Activated T-helper 2 cell treated with anti-CD3 and anti-CD28 coated beads, Interferon-gamma antibody, Interleukin-2, Interleukin-4, amounts not matched to agents 10 μg/mL and 5 μg/mL and 100 μg/mL, durations not matched to agents 14 hours and 24 hours and 36 hours (primary cell): ENCODE data around the gene CACNA1I. TPM values are rescaled to one million over a fixed set of nuclear protein-coding genes. Genes with fewer than 3 reads are reported as not detected.

Experiments
- DNase-seq: peaks from one replicate; pipeline ENCODE4 v3.0.0; 2021; ENCODE audit warnings: low spot score
- H3K27ac Mint-ChIP-seq: one replicate; pipeline ENCODE4 v1.8.0; 2021; ENCODE audit warnings: mixed read lengths
- H3K27me3 Mint-ChIP-seq: one replicate; pipeline ENCODE4 v1.8.0; 2021; ENCODE audit warnings: low read depth, mixed read lengths
- H3K36me3 Mint-ChIP-seq: one replicate; pipeline ENCODE4 v1.8.0; 2021; ENCODE audit warnings: low read depth, mixed read lengths
- H3K4me1 Mint-ChIP-seq: one replicate; pipeline ENCODE4 v1.8.0; 2021; ENCODE audit warnings: low read depth, mixed read lengths
- H3K4me3 Mint-ChIP-seq: one replicate; pipeline ENCODE4 v1.8.0; 2021; ENCODE audit warnings: low read depth, mild to moderate bottlenecking, moderate library complexity, mixed read lengths
- H3K9me3 Mint-ChIP-seq: one replicate; pipeline ENCODE4 v1.8.0; 2021; ENCODE audit warnings: mixed read lengths
- intact Hi-C: fragments of 100-400 bp; cut with micrococcal nuclease; formaldehyde crosslinking; loops from one replicate; pipeline ENCODE4 v1.15.1; 2023
- total RNA-seq: library from RNA; stranded (reverse); gene quantifications from 2 replicates; pipeline ENCODE4 v1.2.3, GENCODE V29; 2022

CACNA1I gene
- total RNA-seq, 1 donor from 2014 or later: 0.09 TPM

DNA sequence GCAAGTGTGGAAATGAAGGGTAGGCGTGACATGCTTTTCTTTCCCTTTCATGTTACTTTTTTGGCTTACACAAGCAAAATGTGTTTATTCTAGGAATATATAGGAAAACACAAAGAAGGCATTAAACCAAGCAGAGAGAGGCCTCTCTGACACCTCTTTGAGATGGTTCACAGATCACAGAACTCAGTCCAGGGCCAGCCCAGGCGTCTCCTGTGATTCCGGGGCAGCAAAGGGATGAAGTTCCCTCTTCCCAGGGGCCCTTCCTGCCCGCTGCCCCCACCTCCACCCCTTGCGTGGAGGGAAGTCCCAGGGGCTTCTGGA, 78.0 kb downstream of the CACNA1I start:
- no peaks in the 10 kb centered on the region for H3K27me3 Mint-ChIP-seq
- no peak overlapping the region for H3K27ac Mint-ChIP-seq
- H3K36me3 Mint-ChIP-seq: no peaks in the 10 kb centered on the region
- no peaks in the 10 kb centered on the region for H3K9me3 Mint-ChIP-seq
- intact Hi-C loops: no loop called here
- no peaks in the 10 kb centered on the region for H3K4me1 Mint-ChIP-seq
- no peak for DNase-seq
- H3K4me3 Mint-ChIP-seq: no peak overlapping the region

DNA sequence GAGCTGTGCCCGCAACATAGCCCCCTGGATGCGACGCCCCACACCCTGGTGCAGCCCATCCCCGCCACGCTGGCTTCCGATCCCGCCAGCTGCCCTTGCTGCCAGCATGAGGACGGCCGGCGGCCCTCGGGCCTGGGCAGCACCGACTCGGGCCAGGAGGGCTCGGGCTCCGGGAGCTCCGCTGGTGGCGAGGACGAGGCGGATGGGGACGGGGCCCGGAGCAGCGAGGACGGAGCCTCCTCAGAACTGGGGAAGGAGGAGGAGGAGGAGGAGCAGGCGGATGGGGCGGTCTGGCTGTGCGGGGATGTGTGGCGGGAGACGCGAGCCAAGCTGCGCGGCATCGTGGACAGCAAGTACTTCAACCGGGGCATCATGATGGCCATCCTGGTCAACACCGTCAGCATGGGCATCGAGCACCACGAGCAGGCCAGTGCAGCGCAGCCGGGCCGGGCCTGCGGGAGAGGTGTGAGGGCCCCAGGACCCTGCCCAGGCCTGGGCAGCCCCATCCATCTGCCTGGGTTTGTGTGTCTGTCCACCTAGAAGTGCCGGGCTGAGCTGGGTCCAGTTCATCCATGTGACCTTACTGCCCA, 79.0 kb downstream of the CACNA1I start:
- Mint-ChIP-seq H3K27ac (no peak overlapping the region), H3K4me3 (no peak overlapping the region), H3K36me3 (no peaks in the 10 kb centered on the region), H3K27me3 (no peaks in the 10 kb centered on the region), H3K9me3 (no peaks in the 10 kb centered on the region), H3K4me1 (no peaks in the 10 kb centered on the region)
- intact Hi-C loops: no loop called here
- DNase-seq: no peak

DNA sequence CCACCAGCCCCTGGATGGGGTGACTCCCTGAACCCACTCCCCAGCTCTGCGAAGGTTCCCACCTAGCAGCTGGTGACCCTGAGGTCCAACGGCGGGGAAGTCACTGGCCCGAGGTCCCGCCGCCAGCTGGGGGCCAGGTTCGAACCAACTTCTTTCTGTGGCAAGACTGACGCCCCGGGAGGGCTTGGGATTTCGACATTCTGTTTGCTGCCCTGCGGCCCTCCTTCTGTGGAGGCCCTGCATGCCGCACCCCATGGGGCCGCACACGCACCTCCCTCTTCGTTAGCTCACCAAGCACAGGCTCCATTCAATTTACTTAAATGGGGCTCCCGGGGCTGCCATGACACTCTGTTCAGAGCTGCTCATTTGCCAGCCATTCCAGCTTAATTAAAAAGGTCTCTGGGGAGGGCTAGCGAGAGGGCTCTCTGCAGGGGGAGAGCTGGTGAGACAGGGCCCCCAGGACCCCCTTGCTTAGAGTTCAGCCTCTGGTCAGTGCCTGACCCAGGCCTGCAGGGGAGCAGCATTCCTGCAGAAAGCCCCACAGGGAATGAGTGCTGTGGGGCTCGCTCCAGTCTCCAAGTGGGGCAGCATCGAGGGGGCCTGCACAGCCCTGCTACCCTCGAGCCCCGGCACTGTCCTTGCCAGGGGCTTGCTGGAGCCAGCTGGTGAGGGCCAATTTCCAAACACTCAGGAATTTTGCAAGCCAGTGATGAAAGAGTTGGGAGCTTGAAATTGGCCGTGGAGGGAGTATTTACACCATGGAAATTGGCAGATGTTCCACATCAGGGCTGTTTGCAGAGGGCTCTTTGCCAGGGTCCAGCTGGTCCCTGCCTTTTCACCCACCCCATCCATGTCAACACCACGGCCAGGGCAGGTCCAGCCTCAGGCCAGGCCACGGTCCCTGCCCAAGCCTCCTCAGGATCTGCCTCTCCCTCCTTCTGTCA, 80.8 kb downstream of the CACNA1I start:
- Mint-ChIP-seq H3K9me3 (no peaks in the 10 kb centered on the region), H3K27ac (no peak overlapping the region), H3K4me3 (no peak overlapping the region), H3K27me3 (no peaks in the 10 kb centered on the region), H3K4me1 (no peaks in the 10 kb centered on the region), H3K36me3 (no peaks in the 10 kb centered on the region)
- intact Hi-C loops: no loop called here
- no peak for DNase-seq

DNA sequence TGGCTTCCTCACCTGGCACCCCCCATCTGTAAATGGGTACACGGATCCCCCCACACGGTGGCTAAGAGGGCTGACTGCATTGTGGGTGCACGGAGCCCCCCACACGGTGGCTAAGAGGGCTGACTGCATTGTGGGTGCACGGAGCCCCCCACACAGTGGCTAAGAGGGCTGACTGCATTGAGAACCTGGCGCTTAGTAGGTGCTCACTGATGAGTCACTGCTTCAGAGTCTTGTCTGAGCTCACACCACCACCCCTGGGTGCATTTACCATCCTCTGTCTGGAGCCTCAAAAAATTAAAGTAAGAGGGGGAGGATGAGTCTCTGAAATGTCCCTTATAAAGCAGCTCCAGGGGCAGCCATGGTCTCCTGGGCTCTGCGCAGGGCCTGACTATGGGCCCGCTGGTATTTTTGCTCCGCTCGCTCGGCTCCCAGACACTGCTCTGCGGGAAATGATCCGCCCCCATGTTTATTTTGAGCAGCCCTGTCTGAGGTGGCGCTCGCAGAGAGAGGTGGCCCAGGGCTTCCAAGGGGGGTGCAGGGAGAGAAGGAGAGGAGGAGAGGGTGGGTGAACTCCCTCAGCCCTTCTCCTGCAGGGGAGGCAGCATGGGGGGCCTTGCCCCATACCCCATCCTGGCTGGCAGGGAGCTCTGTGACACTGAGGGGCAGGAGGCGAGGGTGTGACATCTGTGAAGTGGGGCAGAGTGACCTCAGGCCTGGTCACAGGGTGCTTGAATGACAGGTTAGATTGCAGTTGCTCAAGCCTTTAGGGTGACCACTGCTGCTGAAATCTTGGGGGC, 82.6 kb downstream of the CACNA1I start:
- Mint-ChIP-seq H3K4me3 (no peak overlapping the region), H3K36me3 (no peaks in the 10 kb centered on the region), H3K4me1 (peaks cover 6% of the 10 kb centered on the region), H3K27ac (no peak overlapping the region), H3K9me3 (no peaks in the 10 kb centered on the region), H3K27me3 (no peaks in the 10 kb centered on the region)
- intact Hi-C loops: no loop called here
- no peak for DNase-seq

DNA sequence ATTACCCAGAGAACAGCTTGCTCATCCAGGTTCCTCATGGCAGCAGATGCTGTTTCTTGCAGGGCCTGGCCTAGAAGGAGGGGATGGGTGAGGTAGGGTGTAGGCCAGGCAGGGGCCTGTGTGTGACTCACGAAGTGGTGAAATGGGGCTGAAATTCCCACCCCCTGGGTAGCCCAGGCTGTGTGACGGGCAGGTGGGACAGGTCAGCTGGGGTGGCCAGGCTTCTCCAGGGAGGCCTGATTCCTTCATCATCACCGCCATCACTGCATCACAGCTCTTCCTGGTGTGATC, 83.2 kb downstream of the CACNA1I start:
- intact Hi-C loops: no loop called here
- Mint-ChIP-seq H3K4me1 (peaks cover 11% of the 10 kb centered on the region), H3K36me3 (no peaks in the 10 kb centered on the region), H3K9me3 (no peaks in the 10 kb centered on the region), H3K27ac (no peak overlapping the region), H3K27me3 (no peaks in the 10 kb centered on the region), H3K4me3 (no peak overlapping the region)
- DNase-seq: no peak

DNA sequence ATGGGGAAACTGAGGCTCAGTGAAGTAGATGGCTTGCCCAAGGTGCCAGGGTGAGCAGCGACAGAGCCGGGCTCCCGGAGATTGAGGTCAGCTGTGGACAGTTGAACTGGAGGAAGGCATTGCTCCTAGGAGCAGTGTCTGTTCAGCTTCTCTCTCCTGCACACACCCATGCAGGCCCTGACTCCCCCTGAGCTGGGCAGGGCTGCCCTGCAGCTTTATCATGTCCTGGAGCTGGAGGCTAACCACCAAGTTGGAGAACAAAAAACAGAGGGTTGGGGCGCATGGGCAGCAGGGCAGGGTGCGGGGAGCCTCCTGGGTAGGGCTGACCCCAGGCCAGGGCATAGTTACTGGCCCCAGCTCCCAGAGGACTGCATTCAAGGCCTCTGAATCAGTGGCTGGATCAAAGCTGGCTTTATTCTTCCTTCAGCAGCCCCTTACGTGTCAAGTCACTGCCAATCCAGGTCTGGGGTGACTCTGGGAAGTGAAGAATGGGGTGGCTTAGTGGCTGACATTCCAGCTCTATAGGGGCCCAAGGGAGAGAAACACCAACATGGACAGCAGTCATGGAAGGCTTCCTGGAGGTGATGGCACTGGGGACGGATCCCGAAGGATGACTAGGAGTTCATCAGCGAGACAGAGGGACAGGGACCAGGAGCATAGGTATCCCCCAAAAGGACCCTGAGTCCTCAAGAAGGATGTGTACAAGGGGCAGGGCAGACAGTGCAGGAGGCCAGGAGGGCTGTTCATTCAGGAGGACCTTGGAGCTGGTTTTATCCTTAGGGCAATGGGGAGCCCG, 83.8 kb downstream of the CACNA1I start:
- Mint-ChIP-seq H3K36me3 (no peaks in the 10 kb centered on the region), H3K4me3 (no peak overlapping the region), H3K27me3 (no peaks in the 10 kb centered on the region), H3K9me3 (no peaks in the 10 kb centered on the region), H3K4me1 (peaks cover 17% of the 10 kb centered on the region), H3K27ac (no peak overlapping the region)
- DNase-seq: no peak
- intact Hi-C loops: no loop called here

DNA sequence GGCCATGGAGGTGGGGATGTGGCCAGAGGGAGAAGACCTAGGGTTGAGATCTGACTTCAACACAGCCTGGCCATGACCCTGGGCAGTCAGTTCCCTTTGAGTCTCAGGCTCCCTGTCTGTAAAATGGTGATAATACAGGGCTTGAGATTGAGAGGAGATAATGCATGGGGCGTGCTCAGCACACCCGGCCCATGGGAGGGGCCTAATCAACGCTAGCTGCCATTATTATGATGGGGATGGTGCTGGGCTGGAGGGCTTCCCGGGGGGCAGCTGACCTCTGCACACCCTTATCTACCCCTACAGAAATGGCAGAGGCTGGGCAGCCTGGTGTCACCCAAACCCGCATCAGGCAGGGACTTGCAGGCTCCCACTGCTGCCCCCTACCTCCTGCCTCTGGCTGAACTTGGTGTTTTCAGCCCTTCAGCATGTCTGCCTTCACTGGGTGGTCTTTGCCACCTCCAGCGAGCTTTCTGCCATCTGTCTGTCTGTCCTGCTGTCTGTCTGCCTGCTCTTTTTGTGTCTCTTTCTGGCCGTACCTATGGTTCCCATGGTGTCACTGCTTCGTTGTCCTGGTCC, 84.5 kb downstream of the CACNA1I start:
- H3K27ac Mint-ChIP-seq: no peak overlapping the region
- H3K4me1 Mint-ChIP-seq: peaks cover 23% of the 10 kb centered on the region
- intact Hi-C loops: no loop called here
- H3K36me3 Mint-ChIP-seq: no peaks in the 10 kb centered on the region
- H3K4me3 Mint-ChIP-seq: no peak overlapping the region
- no peaks in the 10 kb centered on the region for H3K9me3 Mint-ChIP-seq
- DNase-seq: no peak
- no peaks in the 10 kb centered on the region for H3K27me3 Mint-ChIP-seq

DNA sequence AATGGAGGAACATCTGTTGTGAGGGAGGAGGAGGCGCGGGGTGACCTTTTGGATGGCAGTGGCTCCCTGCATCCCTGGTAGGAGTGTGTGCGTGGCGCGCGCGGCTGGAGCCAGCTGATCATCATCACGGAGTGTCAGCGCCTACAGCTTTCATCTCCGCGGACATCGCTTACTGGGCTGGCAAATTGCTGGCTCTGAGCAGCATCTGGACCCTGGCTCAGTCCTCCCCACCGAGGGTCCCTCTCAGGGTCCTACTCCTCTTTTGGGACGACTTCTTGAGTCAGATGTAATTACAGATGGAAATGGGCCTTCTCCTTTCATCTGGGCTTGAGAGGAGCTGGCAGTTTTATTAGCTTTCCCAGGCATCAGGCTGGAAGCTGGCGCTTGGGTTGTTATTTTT, 85.3 kb downstream of the CACNA1I start:
- DNase-seq: no peak
- intact Hi-C loops: no loop called here
- Mint-ChIP-seq H3K27ac (no peak overlapping the region), H3K4me1 (peaks cover 23% of the 10 kb centered on the region), H3K27me3 (no peaks in the 10 kb centered on the region), H3K9me3 (no peaks in the 10 kb centered on the region), H3K36me3 (no peaks in the 10 kb centered on the region), H3K4me3 (no peak overlapping the region)

DNA sequence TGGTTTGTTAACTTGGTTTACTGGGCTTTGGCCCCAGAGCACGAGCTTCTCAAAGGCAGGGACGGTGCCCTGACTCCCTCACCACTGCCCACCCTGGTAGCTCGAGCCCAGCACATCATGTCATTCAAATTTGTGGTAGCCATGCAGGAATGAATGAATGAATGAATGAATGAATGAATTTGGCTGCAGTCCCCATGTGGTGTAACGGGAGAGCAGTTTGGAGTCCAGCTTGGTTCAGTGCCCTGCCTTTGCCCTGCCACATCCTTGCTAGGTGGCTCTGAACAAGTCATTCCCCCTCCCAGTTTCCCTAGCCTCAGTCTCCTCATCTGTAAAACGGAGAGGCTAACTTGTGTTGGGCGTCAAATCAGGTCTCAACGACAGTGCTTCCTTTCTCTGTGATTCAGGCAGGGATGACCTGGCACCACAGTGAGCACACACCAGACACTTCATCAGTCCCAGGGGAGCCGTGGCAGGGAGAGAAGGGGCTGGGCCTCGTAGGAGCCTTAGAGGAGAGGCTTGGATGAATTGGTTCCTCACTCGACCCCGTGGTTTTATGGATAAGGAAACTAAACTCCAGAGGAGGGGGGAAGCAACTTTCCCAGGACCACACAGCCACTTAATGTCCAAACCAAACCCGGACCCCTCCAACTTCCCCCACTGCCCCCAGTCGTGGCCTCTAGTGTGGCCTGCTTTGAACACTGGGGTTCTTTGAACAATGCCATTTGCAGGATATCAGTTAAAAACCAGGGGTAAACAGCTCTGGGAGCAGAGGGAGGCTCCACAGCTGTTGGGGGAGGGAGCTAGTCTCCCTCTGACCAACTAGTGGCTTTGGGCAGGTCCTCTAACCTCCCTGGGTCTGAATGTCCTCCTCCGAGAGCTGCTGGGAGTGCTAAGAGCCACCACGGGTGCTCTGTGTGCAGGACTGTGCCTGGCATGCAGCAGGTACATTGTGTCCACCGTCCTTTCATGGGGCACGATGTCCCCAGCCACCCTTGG, 86.2 kb downstream of the CACNA1I start:
- H3K4me3 Mint-ChIP-seq: no peak overlapping the region
- intact Hi-C loops: no loop called here
- no peak for DNase-seq
- H3K9me3 Mint-ChIP-seq: no peaks in the 10 kb centered on the region
- peaks cover 4% of the 10 kb centered on the region for H3K27me3 Mint-ChIP-seq
- no peak overlapping the region for H3K27ac Mint-ChIP-seq
- no peaks in the 10 kb centered on the region for H3K36me3 Mint-ChIP-seq
- peaks cover 28% of the 10 kb centered on the region for H3K4me1 Mint-ChIP-seq

DNA sequence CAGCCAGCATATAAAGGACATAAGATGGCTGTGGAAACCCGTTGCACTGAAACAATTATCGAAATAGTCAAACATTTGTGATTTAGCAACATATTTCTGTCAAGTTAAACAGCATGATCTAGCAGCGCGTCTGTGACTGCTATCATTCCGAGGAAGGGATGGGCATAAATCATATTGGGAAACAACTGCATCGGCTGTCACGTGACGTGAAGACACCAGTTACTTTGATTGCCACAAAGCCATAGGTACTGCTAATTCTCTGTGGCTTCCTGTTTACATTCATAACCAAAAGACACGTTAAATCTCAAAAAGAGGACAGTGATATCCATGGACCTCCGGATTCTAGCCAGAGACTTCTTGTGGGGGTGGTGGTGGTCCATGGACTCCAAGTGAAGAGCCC, 87.8 kb downstream of the CACNA1I start:
- peak overlapping the region; percentile 11 for H3K27ac Mint-ChIP-seq
- intact Hi-C loops: no loop called here

DNA sequence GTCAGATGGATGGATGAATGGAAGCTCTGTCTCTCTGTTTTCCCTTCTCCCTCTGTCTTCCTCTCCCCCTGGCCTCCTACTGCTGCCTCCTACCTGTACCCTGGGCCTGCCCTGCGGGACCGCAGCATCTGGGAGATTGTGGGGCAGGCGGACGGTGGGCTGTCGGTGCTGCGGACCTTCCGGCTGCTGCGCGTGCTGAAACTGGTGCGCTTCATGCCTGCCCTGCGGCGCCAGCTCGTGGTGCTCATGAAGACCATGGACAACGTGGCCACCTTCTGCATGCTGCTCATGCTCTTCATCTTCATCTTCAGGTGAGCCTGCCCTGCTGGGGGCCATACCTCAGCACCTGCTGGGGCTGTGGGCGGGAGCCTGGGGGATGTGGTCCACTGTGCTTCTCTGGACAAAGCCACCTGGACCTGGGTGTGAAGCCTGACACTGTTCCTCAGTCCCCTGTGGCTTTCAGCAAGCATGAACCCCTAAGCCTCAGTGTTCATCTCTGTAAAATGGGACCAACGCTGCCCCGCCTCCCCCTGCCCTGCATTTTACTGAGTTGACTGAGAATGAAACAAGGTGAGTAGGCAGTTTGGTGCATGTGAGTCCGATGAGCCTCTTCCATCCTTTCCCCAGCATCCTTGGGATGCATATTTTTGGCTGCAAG, 88.4 kb downstream of the CACNA1I start:
- Mint-ChIP-seq H3K4me3 (peak overlapping the region; percentile 53), H3K4me1 (peaks cover 34% of the 10 kb centered on the region), H3K9me3 (no peaks in the 10 kb centered on the region), H3K27ac (no peak overlapping the region), H3K27me3 (peaks cover 12% of the 10 kb centered on the region), H3K36me3 (no peaks in the 10 kb centered on the region)
- no peak for DNase-seq
- intact Hi-C loops: no loop called here

More for the DNA sequence above, 87.8 kb downstream of the CACNA1I start:
- DNase-seq: peak; percentile 44
- H3K36me3 Mint-ChIP-seq: no peaks in the 10 kb centered on the region
- peak overlapping the region; percentile 53 for H3K4me3 Mint-ChIP-seq
- H3K27me3 Mint-ChIP-seq: peaks cover 12% of the 10 kb centered on the region
- H3K4me1 Mint-ChIP-seq: peaks cover 34% of the 10 kb centered on the region
- H3K9me3 Mint-ChIP-seq: no peaks in the 10 kb centered on the region
